Measurements from ENCODE around the gene OLA1. TPM values are rescaled to one million over a fixed set of nuclear protein-coding genes. Genes with fewer than 3 reads are reported as not detected.

Gene OLA1
- total and polyA plus RNA-seq, 9 of the 15 experiments (the other 6 are each of a cell fraction or from before 2014, with no cell fraction given): 208 to 353 (median 225) TPM

DNA sequence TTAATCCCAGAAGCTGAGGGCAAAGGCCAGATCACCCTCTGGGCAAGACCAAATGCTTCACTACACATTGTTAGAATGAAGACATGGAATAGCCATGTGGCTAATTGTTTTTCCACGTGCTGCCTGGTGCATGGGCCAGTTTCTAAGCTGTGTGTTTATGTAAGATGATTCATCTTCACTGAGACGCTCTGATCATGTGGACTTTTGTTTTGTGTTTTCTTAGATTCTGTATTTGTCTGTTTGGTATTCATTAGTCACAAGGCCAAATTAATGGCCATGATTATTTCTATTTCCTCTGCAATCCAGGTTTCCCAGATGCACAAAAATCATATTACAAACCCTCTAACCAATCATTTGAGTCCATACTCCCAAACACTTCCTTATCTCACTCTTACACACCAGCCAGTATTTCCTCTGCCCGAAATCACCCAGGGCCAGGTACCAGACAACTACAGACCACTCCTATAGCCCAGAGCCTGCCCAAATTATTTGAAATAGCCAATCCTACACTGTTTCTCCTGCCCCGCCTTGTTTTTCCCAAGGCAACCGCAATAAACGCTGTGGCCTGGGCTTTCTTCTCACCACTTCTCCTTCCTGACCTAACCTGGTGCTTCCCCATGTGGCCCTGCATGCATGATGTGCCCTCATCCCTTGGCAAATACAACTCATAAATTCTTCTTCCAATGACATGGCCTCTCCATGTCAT, 189.0 kb downstream of the OLA1 start (continued):
- TF ChIP-seq GABPA (tag; conservative IDR thresholded peaks at IDR 0.05; ENCODE audit: low read depth): 0 out of 2 replicates have a peak, but pooled peaks have one; percentile 30
- peak; percentile 32 to 43; a peak in 3 of 4 replicates for TF ChIP-seq NRF1 (conservative IDR thresholded peaks at IDR 0.05 in 1 of 2, IDR thresholded peaks at IDR 0.05 in 1 of 2)
- no peak for TF ChIP-seq BMI1 (IDR thresholded peaks at IDR 0.05; ENCODE audit: low read length)
- TF ChIP-seq SMARCA4 (IDR thresholded peaks at IDR 0.05): peak; percentile 92
- TF ChIP-seq CREM (IDR thresholded peaks at IDR 0.05; ENCODE audit: low read depth): no peak
- no peak for TF ChIP-seq RFX7 (CRISPR knock-in tag; IDR thresholded peaks at IDR 0.05)
- no peak for TF ChIP-seq ZNF77 (CRISPR knock-in tag; IDR thresholded peaks at IDR 0.05)
- peak; percentile 76 for TF ChIP-seq RFX1 (IDR thresholded peaks at IDR 0.05)
- no peak for TF ChIP-seq PTBP1 (IDR thresholded peaks at IDR 0.05; ENCODE audit: low read depth, low read length)
- no peak for TF ChIP-seq ERF (CRISPR knock-in tag; IDR thresholded peaks at IDR 0.05)
- peak; percentile 79 for TF ChIP-seq HDAC3 (IDR thresholded peaks at IDR 0.05; ENCODE audit: borderline replicate concordance, partially characterized antibody)
- TF ChIP-seq ZBTB7A (IDR thresholded peaks at IDR 0.05; ENCODE audit: borderline replicate concordance, control insufficient read depth, low read depth, low read length): no peak
- 0 out of 2 replicates have a peak, but pooled peaks have one; percentile 23 for TF ChIP-seq ETV1 (tag; conservative IDR thresholded peaks at IDR 0.05; ENCODE audit: low read depth)
- TF ChIP-seq, protein P1, sequence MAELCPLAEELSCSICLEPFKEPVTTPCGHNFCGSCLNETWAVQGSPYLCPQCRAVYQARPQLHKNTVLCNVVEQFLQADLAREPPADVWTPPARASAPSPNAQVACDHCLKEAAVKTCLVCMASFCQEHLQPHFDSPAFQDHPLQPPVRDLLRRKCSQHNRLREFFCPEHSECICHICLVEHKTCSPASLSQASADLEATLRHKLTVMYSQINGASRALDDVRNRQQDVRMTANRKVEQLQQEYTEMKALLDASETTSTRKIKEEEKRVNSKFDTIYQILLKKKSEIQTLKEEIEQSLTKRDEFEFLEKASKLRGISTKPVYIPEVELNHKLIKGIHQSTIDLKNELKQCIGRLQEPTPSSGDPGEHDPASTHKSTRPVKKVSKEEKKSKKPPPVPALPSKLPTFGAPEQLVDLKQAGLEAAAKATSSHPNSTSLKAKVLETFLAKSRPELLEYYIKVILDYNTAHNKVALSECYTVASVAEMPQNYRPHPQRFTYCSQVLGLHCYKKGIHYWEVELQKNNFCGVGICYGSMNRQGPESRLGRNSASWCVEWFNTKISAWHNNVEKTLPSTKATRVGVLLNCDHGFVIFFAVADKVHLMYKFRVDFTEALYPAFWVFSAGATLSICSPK (IDR thresholded peaks at IDR 0.05; ENCODE audit: borderline replicate concordance): no peak
- TF ChIP-seq CTBP1 (IDR thresholded peaks at IDR 0.05; ENCODE audit: borderline replicate concordance): peak; percentile 63; the same call in 1 of the 2 replicates
- TF ChIP-seq, protein P2, sequence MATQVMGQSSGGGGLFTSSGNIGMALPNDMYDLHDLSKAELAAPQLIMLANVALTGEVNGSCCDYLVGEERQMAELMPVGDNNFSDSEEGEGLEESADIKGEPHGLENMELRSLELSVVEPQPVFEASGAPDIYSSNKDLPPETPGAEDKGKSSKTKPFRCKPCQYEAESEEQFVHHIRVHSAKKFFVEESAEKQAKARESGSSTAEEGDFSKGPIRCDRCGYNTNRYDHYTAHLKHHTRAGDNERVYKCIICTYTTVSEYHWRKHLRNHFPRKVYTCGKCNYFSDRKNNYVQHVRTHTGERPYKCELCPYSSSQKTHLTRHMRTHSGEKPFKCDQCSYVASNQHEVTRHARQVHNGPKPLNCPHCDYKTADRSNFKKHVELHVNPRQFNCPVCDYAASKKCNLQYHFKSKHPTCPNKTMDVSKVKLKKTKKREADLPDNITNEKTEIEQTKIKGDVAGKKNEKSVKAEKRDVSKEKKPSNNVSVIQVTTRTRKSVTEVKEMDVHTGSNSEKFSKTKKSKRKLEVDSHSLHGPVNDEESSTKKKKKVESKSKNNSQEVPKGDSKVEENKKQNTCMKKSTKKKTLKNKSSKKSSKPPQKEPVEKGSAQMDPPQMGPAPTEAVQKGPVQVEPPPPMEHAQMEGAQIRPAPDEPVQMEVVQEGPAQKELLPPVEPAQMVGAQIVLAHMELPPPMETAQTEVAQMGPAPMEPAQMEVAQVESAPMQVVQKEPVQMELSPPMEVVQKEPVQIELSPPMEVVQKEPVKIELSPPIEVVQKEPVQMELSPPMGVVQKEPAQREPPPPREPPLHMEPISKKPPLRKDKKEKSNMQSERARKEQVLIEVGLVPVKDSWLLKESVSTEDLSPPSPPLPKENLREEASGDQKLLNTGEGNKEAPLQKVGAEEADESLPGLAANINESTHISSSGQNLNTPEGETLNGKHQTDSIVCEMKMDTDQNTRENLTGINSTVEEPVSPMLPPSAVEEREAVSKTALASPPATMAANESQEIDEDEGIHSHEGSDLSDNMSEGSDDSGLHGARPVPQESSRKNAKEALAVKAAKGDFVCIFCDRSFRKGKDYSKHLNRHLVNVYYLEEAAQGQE (IDR thresholded peaks at IDR 0.05; ENCODE audit: borderline replicate concordance): no peak
- TF ChIP-seq, protein P2 (CRISPR knock-in tag; IDR thresholded peaks at IDR 0.05; ENCODE audit: low read depth): no peak
- TF ChIP-seq, protein P3, sequence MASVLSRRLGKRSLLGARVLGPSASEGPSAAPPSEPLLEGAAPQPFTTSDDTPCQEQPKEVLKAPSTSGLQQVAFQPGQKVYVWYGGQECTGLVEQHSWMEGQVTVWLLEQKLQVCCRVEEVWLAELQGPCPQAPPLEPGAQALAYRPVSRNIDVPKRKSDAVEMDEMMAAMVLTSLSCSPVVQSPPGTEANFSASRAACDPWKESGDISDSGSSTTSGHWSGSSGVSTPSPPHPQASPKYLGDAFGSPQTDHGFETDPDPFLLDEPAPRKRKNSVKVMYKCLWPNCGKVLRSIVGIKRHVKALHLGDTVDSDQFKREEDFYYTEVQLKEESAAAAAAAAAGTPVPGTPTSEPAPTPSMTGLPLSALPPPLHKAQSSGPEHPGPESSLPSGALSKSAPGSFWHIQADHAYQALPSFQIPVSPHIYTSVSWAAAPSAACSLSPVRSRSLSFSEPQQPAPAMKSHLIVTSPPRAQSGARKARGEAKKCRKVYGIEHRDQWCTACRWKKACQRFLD (CRISPR knock-in tag; IDR thresholded peaks at IDR 0.05): peak; percentile 73

Measured in K562 (cell line).